Measurements from ENCODE around the gene QRICH1.

Gene QRICH1

GRCh38 chr3:49098910-49099630, 5.2 kb upstream of the QRICH1 start:
- no peak for TF ChIP-seq FOXP2 (optimal IDR thresholded peaks at IDR 0.05; ENCODE audit: borderline replicate concordance, extremely low read depth, extremely low read length, insufficient read depth)
- TF ChIP-seq TAF1 (IDR thresholded peaks at IDR 0.05; ENCODE audit: borderline replicate concordance, insufficient read depth, low read length): no peak
- TF ChIP-seq SIN3A (IDR thresholded peaks at IDR 0.05; ENCODE audit: borderline replicate concordance, insufficient read depth, low read length): no peak
- TF ChIP-seq REST (IDR thresholded peaks at IDR 0.05; ENCODE audit: insufficient read depth in 1 of 2, low read depth in 2 of 2, low read length in 2 of 2): no peak
- no peak for TF ChIP-seq POLR2AphosphoS5 (IDR thresholded peaks at IDR 0.05; ENCODE audit: low read depth, low read length)

GRCh38 chr3:49098429-49098828, 4.6 kb upstream of the QRICH1 start:
- TF ChIP-seq POLR2AphosphoS5 (IDR thresholded peaks at IDR 0.05; ENCODE audit: low read depth, low read length) (no peak), REST (IDR thresholded peaks at IDR 0.05; ENCODE audit: insufficient read depth in 1 of 2, low read depth in 2 of 2, low read length in 2 of 2) (no peak), FOXP2 (optimal IDR thresholded peaks at IDR 0.05; ENCODE audit: borderline replicate concordance, extremely low read depth, extremely low read length, insufficient read depth) (no peak), TAF1 (IDR thresholded peaks at IDR 0.05; ENCODE audit: borderline replicate concordance, insufficient read depth, low read length) (no peak), SIN3A (IDR thresholded peaks at IDR 0.05; ENCODE audit: borderline replicate concordance, insufficient read depth, low read length) (no peak)

GRCh38 chr3:49092938-49093852, 676 bp downstream of the QRICH1 start:
- TF ChIP-seq FOXP2 (optimal IDR thresholded peaks at IDR 0.05; ENCODE audit: borderline replicate concordance, extremely low read depth, extremely low read length, insufficient read depth) (no peak), POLR2AphosphoS5 (IDR thresholded peaks at IDR 0.05; ENCODE audit: low read depth, low read length) (no peak; the same call in 1 of the 2 replicates), TAF1 (IDR thresholded peaks at IDR 0.05; ENCODE audit: borderline replicate concordance, insufficient read depth, low read length) (no peak), REST (IDR thresholded peaks at IDR 0.05; ENCODE audit: insufficient read depth in 1 of 2, low read depth in 2 of 2, low read length in 2 of 2) (no peak), SIN3A (IDR thresholded peaks at IDR 0.05; ENCODE audit: borderline replicate concordance, insufficient read depth, low read length) (no peak)

- no peak for TF ChIP-seq FOXP2 (optimal IDR thresholded peaks at IDR 0.05; ENCODE audit: borderline replicate concordance, extremely low read depth, extremely low read length, insufficient read depth)
- no peak for TF ChIP-seq TAF1 (IDR thresholded peaks at IDR 0.05; ENCODE audit: borderline replicate concordance, insufficient read depth, low read length)
- TF ChIP-seq SIN3A (IDR thresholded peaks at IDR 0.05; ENCODE audit: borderline replicate concordance, insufficient read depth, low read length): no peak
- TF ChIP-seq POLR2AphosphoS5 (IDR thresholded peaks at IDR 0.05; ENCODE audit: low read depth, low read length): no peak
- TF ChIP-seq REST (IDR thresholded peaks at IDR 0.05; ENCODE audit: insufficient read depth in 1 of 2, low read depth in 2 of 2, low read length in 2 of 2): no peak
Measured at GRCh38 chr3:49081429-49081828, 12.4 kb downstream of the QRICH1 start.
